GM23338 (cell line): ENCODE results near the gene FGF11. TPM values are rescaled to one million over a fixed set of nuclear protein-coding genes. Genes with fewer than 3 reads are reported as not detected.

Source experiments
- ATAC-seq: fragments of 200-7000 bp; cut with Tn5 transposase; 3 replicates; pipeline ENCODE4 v1.9.1; 2020
- DNase-seq: peaks from one replicate; pipeline ENCODE4 v3.0.0-alpha.2; 2015; ENCODE audit warnings: low spot score
- H2AFZ ChIP-seq: fragments of 200-600 bp; sonication (generic); 2 replicates; pipeline ENCODE4 v1.8.0; 2016; ENCODE audit warnings: antibody characterized with exemption, mild to moderate bottlenecking, moderate library complexity
- H3F3A ChIP-seq: fragments of 200-600 bp; sonication (generic); replicated peaks from 2 replicates; pipeline ENCODE4 v1.8.0; 2017; ENCODE audit warnings: antibody characterized with exemption, mixed run types, low read depth
- H3K27ac ChIP-seq: fragments of 200-600 bp; sonication (generic); 2 replicates; pipeline ENCODE4 v1.6.1; 2016; ENCODE audit warnings: low read depth
- H3K27me3 ChIP-seq: fragments of 200-600 bp; sonication (generic); 2 replicates; pipeline ENCODE4 v1.8.0; 2016; ENCODE audit warnings: mild to moderate bottlenecking, mixed run types, moderate library complexity; ENCODE audit not compliant: insufficient read depth
- H3K36me3 ChIP-seq: fragments of 200-600 bp; sonication (generic); 2 replicates; pipeline ENCODE4 v1.8.0; 2016; ENCODE audit warnings: mild to moderate bottlenecking; ENCODE audit not compliant: insufficient read depth
- H3K4me1 ChIP-seq: fragments of 200-600 bp; sonication (generic); 2 replicates; pipeline ENCODE4 v1.8.0; 2016; ENCODE audit warnings: mild to moderate bottlenecking, moderate library complexity; ENCODE audit not compliant: insufficient read depth
- H3K4me2 ChIP-seq: fragments of 200-600 bp; sonication (generic); 2 replicates; pipeline ENCODE4 v1.7.1; 2017; ENCODE audit warnings: mixed run types
- H3K4me3 ChIP-seq: fragments of 200-600 bp; sonication (generic); 2 replicates; pipeline ENCODE4 v1.6.1; 2016; ENCODE audit warnings: mixed run types
- H3K79me2 ChIP-seq: fragments of 200-600 bp; sonication (generic); replicated peaks from 2 replicates; pipeline ENCODE4 v1.8.0; 2017; ENCODE audit warnings: mild to moderate bottlenecking; ENCODE audit not compliant: insufficient read depth
- H3K9me2 ChIP-seq: fragments of 200-600 bp; sonication (generic); 2 replicates; pipeline ENCODE4 v1.8.0; 2017; ENCODE audit not compliant: insufficient read depth
- H4K20me1 ChIP-seq: fragments of 200-600 bp; sonication (generic); replicated peaks from 2 replicates; pipeline ENCODE4 v1.8.0; 2017; ENCODE audit warnings: mild to moderate bottlenecking; ENCODE audit not compliant: insufficient read depth
- H3K27ac Mint-ChIP-seq: 2 replicates; pipeline ENCODE4 v1.8.0; 2020; ENCODE audit warnings: inconsistent platforms, mild to moderate bottlenecking, moderate library complexity, mixed read lengths
- H3K27me3 Mint-ChIP-seq: 3 replicates; pipeline ENCODE4 v1.8.0; 2022; ENCODE audit warnings: low read depth, mild to moderate bottlenecking, moderate library complexity, mixed read lengths, inconsistent platforms; ENCODE audit not compliant: insufficient read depth, poor library complexity
- H3K36me3 Mint-ChIP-seq: 3 replicates; pipeline ENCODE4 v1.8.0; 2021; ENCODE audit warnings: low read depth, mild to moderate bottlenecking, inconsistent platforms, moderate library complexity, mixed read lengths
- H3K4me1 Mint-ChIP-seq: 3 replicates; pipeline ENCODE4 v1.8.0; 2020; ENCODE audit warnings: mild to moderate bottlenecking, inconsistent platforms, mixed read lengths
- H3K4me3 Mint-ChIP-seq: 3 replicates; pipeline ENCODE4 v1.8.0; 2021; ENCODE audit warnings: moderate library complexity, mild to moderate bottlenecking, inconsistent platforms, mixed read lengths
- H3K9me3 Mint-ChIP-seq: 3 replicates; pipeline ENCODE4 v1.8.0; 2020; ENCODE audit warnings: moderate library complexity, mild to moderate bottlenecking, inconsistent platforms, mixed read lengths
- CREB1 ChIP-seq: fragments of 250-450 bp; sonication (Bioruptor Pico); IDR thresholded peaks from 2 replicates; pipeline ENCODE4 v1.5.0; 2020; ENCODE audit warnings: low read depth, mild to moderate bottlenecking, moderate library complexity
- CTCF ChIP-seq, 2 experiments: fragments of 200-600 bp in 1 of 2; sonication (generic) in 1 of 2; conservative IDR thresholded peaks; 2 replicates each; pipeline versions ENCODE4 v1.5.1 to v1.6.1; 2016 to 2017; ENCODE audit warnings: antibody characterized with exemption in 2 of 2, low read depth in 2 of 2, mild to moderate bottlenecking in 2 of 2, moderate library complexity in 1 of 2
- ETS1 ChIP-seq: IDR thresholded peaks from 2 replicates; pipeline ENCODE4 v1.6.1; 2016; ENCODE audit warnings: antibody characterized with exemption
- EZH2 ChIP-seq: fragments of 200-600 bp; sonication (generic); IDR thresholded peaks from one replicate; pipeline ENCODE4 v1.8.0; 2017; ENCODE audit warnings: antibody characterized with exemption, mild to moderate bottlenecking, low read depth; ENCODE audit not compliant: unreplicated experiment
- EZH2phosphoT487 ChIP-seq: fragments of 200-600 bp; sonication (generic); IDR thresholded peaks from one replicate; pipeline ENCODE4 v1.8.1; 2018; ENCODE audit warnings: antibody characterized with exemption; ENCODE audit not compliant: unreplicated experiment
- JUNB ChIP-seq: IDR thresholded peaks from one replicate; pipeline ENCODE4 v1.6.1; 2016; ENCODE audit warnings: antibody characterized with exemption; ENCODE audit not compliant: unreplicated experiment
- NANOG ChIP-seq: IDR thresholded peaks from 2 replicates; pipeline ENCODE4 v1.6.1; 2016; ENCODE audit warnings: antibody characterized with exemption, borderline replicate concordance
- POLR2AphosphoS5 ChIP-seq: IDR thresholded peaks from 2 replicates; pipeline ENCODE4 v1.6.1; 2016; ENCODE audit warnings: antibody characterized with exemption, low read depth
- REST ChIP-seq: IDR thresholded peaks from one replicate; pipeline ENCODE4 v1.6.1; 2018; ENCODE audit warnings: antibody characterized with exemption; ENCODE audit not compliant: unreplicated experiment
- STAT1 ChIP-seq: IDR thresholded peaks from one replicate; pipeline ENCODE4 v1.6.1; 2016; ENCODE audit warnings: antibody characterized with exemption; ENCODE audit not compliant: unreplicated experiment
- ZNF114 ChIP-seq: fragments of 250-450 bp; sonication (Bioruptor Pico); IDR thresholded peaks from 2 replicates; pipeline ENCODE4 v1.5.0; 2020; ENCODE audit warnings: mild to moderate bottlenecking, moderate library complexity
- ZNF331 ChIP-seq: fragments of 250-450 bp; sonication (Bioruptor Pico); IDR thresholded peaks from 2 replicates; pipeline ENCODE4 v1.5.0; 2020; ENCODE audit warnings: low read depth, mild to moderate bottlenecking, moderate library complexity
- ZNF462 ChIP-seq: fragments of 250-450 bp; sonication (Bioruptor Pico); IDR thresholded peaks from 2 replicates; pipeline ENCODE4 v1.5.0; 2020; ENCODE audit warnings: mild to moderate bottlenecking, moderate library complexity
- polyA plus RNA-seq: library from polyadenylated mRNA; unstranded; fragments of >200 nt; fragmentation: Nextera tagmentation; extraction: Ambion mirVana; gene quantifications from 2 replicates; pipeline ENCODE4 v1.2.1, GENCODE V29; 2016
- total RNA-seq: library from RNA; depleted of rRNA; stranded (reverse); fragments of >200 nt; shearing (Covaris generic); gene quantifications from 2 replicates; pipeline ENCODE4 v1.2.3, GENCODE V29; 2014

FGF11 gene
- total and polyA plus RNA-seq, 2 experiments from 2014 or later, result 11.1 to 16.6 TPM

- Mint-ChIP-seq H3K4me3 (no peak overlapping the region), H3K27me3 (peaks cover 34% of the 10 kb centered on the region), H3K4me1 (peaks cover 5% of the 10 kb centered on the region; the same call in 2 of the 3 replicates), H3K27ac (no peak overlapping the region), H3K9me3 (no peaks in the 10 kb centered on the region; the same call in 2 of the 3 replicates), H3K36me3 (no peaks in the 10 kb centered on the region)
- ATAC-seq, result no peak
- TF ChIP-seq POLR2AphosphoS5 (no peak), EZH2 (no peak), ZNF462 (CRISPR knock-in tag) (no peak), JUNB (no peak), CTCF (conservative IDR thresholded peaks at IDR 0.05; ENCODE audit: low read depth in 2 of 2) (no peak), REST (no peak), ETS1 (no peak), CREB1 (no peak), STAT1 (no peak), NANOG (no peak), ZNF114 (CRISPR knock-in tag) (no peak), ZNF331 (CRISPR knock-in tag) (no peak), EZH2phosphoT487 (no peak)
- Histone ChIP-seq H3K27me3 (no peaks in the 10 kb centered on the region), H3K4me1 (no peaks in the 10 kb centered on the region), H3K36me3 (no peaks in the 10 kb centered on the region), H4K20me1 (no peaks in the 10 kb centered on the region), H3K79me2 (no peaks in the 10 kb centered on the region), H3K4me2 (no peak overlapping the region), H3K9me2 (0 out of 2 replicates have a peak, but pooled peaks cover 13% of the 10 kb centered on the region), H3K4me3 (no peak overlapping the region), H3K27ac (no peak overlapping the region), H2AFZ (no peak overlapping the region), H3F3A (peaks cover 10% of the 10 kb centered on the region)
- no peak for DNase-seq
Measured at GRCh38 chr17:7432296-7432695, 7.0 kb upstream of the FGF11 start.
